H9 (cell line): ENCODE data around the gene LZTFL1. TPM values are rescaled to one million over a fixed set of nuclear protein-coding genes. Genes with fewer than 3 reads are reported as not detected.

Experiments
- DNase-seq: peaks from one replicate; pipeline ENCODE4 v3.0.0-alpha.2; 2017
- H2AFZ ChIP-seq: one replicate; pipeline ENCODE4 v1.6.1; 2013; ENCODE audit warnings: mild to moderate bottlenecking, low read length, control low read depth, moderate library complexity
- H2AK5ac ChIP-seq: 2 replicates; pipeline ENCODE4 v1.6.1; 2013; ENCODE audit warnings: low read length, control low read depth, mixed read lengths; ENCODE audit not compliant: insufficient read length
- H2BK120ac ChIP-seq: one replicate; pipeline ENCODE4 v1.6.1; 2013; ENCODE audit warnings: low read depth, mild to moderate bottlenecking, low read length, control low read depth, inconsistent platforms; ENCODE audit not compliant: poor library complexity, severe bottlenecking
- H2BK12ac ChIP-seq: 2 replicates; pipeline ENCODE4 v1.6.1; 2013; ENCODE audit warnings: low read length, control low read depth, mixed read lengths, low read depth; ENCODE audit not compliant: insufficient read length
- H2BK15ac ChIP-seq: 2 replicates; pipeline ENCODE4 v1.6.1; 2013; ENCODE audit warnings: low read depth, low read length, control low read depth
- H2BK20ac ChIP-seq: one replicate; pipeline ENCODE4 v1.6.1; 2013; ENCODE audit warnings: low read depth, mild to moderate bottlenecking, low read length, control low read depth, inconsistent platforms; ENCODE audit not compliant: poor library complexity, severe bottlenecking
- H2BK5ac ChIP-seq: 2 replicates; pipeline ENCODE4 v1.6.1; 2013; ENCODE audit warnings: low read length, control low read depth, mixed read lengths; ENCODE audit not compliant: insufficient read length
- H3K14ac ChIP-seq: 2 replicates; pipeline ENCODE4 v1.6.1; 2013; ENCODE audit warnings: low read length, control low read depth; ENCODE audit not compliant: insufficient read depth
- H3K18ac ChIP-seq: 2 replicates; pipeline ENCODE4 v1.6.1; 2013; ENCODE audit warnings: low read depth, mild to moderate bottlenecking, mixed read lengths, low read length, control low read depth; ENCODE audit not compliant: insufficient read length
- H3K23ac ChIP-seq: 2 replicates; pipeline ENCODE4 v1.6.1; 2013; ENCODE audit warnings: low read length, control low read depth, mixed read lengths, low read depth; ENCODE audit not compliant: insufficient read length
- H3K23me2 ChIP-seq: 2 replicates; pipeline ENCODE4 v1.6.1; 2013; ENCODE audit warnings: low read depth, mild to moderate bottlenecking, mixed read lengths, low read length, control low read depth; ENCODE audit not compliant: insufficient read length, poor library complexity, severe bottlenecking
- H3K27ac ChIP-seq: 2 replicates; pipeline ENCODE4 v1.5.1; 2013; ENCODE audit warnings: low read length, control low read depth, mixed read lengths, low read depth; ENCODE audit not compliant: insufficient read length
- H3K27me3 ChIP-seq: 2 replicates; pipeline ENCODE4 v1.6.1; 2013; ENCODE audit warnings: low read length, control low read depth, inconsistent platforms; ENCODE audit not compliant: insufficient read depth
- H3K4ac ChIP-seq: 2 replicates; pipeline ENCODE4 v1.6.1; 2013; ENCODE audit warnings: low read depth, mild to moderate bottlenecking, control low read depth, inconsistent platforms, low read length, moderate library complexity
- H3K4me1 ChIP-seq: 2 replicates; pipeline ENCODE4 v1.6.1; 2013; ENCODE audit warnings: low read length, control low read depth, inconsistent platforms; ENCODE audit not compliant: insufficient read depth
- H3K4me2 ChIP-seq: 2 replicates; pipeline ENCODE4 v1.6.1; 2013; ENCODE audit warnings: low read length, control low read depth, mixed read lengths; ENCODE audit not compliant: insufficient read length, insufficient read depth
- H3K56ac ChIP-seq: 2 replicates; pipeline ENCODE4 v1.6.1; 2013; ENCODE audit warnings: low read depth, mild to moderate bottlenecking, mixed read lengths, low read length, control low read depth; ENCODE audit not compliant: insufficient read length
- H3K79me1 ChIP-seq: 2 replicates; pipeline ENCODE4 v1.6.1; 2013; ENCODE audit warnings: low read depth, mild to moderate bottlenecking, moderate library complexity, low read length, control low read depth, inconsistent platforms; ENCODE audit not compliant: insufficient read depth, poor library complexity, severe bottlenecking
- H3K79me2 ChIP-seq: 2 replicates; pipeline ENCODE4 v1.6.1; 2013; ENCODE audit warnings: low read length, control low read depth, inconsistent platforms; ENCODE audit not compliant: insufficient read depth
- H3K9ac ChIP-seq: 2 replicates; pipeline ENCODE4 v1.6.1; 2013; ENCODE audit warnings: low read length, control low read depth, mixed read lengths; ENCODE audit not compliant: insufficient read length; ENCODE audit errors: extremely low read depth
- H3K9me3 ChIP-seq: one replicate; pipeline ENCODE4 v1.6.1; 2013; ENCODE audit warnings: low read depth, low read length, inconsistent platforms; ENCODE audit not compliant: control insufficient read depth
- H3T11ph ChIP-seq: one replicate; pipeline ENCODE4 v1.6.1; 2013; ENCODE audit warnings: mild to moderate bottlenecking, low read length, control low read depth, inconsistent platforms
- H4K20me1 ChIP-seq: one replicate; pipeline ENCODE4 v1.6.1; 2013; ENCODE audit not compliant: control insufficient read depth, insufficient read length, insufficient read depth
- H4K5ac ChIP-seq: 2 replicates; pipeline ENCODE4 v1.6.1; 2013; ENCODE audit warnings: low read depth, mild to moderate bottlenecking, mixed read lengths, low read length, control low read depth; ENCODE audit not compliant: insufficient read length
- H4K8ac ChIP-seq: replicated peaks from 2 replicates; pipeline ENCODE4 v1.6.1; 2013; ENCODE audit warnings: low read length, control low read depth, mixed read lengths, low read depth; ENCODE audit not compliant: insufficient read length
- H4K91ac ChIP-seq: 2 replicates; pipeline ENCODE4 v1.6.1; 2013; ENCODE audit warnings: low read depth, mild to moderate bottlenecking, moderate library complexity, mixed read lengths, low read length, control low read depth; ENCODE audit not compliant: insufficient read length
- H3K27ac Mint-ChIP-seq, 3 experiments: 2 replicates in 2 of 3; 3 replicates in 1 of 3; pipeline ENCODE4 v1.8.0; 2020 to 2021; ENCODE audit warnings: mixed read lengths in 3 of 3, mild to moderate bottlenecking in 1 of 3, moderate library complexity in 1 of 3
- H3K27me3 Mint-ChIP-seq: 2 replicates; pipeline ENCODE4 v1.8.0; 2021; ENCODE audit warnings: low read depth, mild to moderate bottlenecking, moderate library complexity, mixed read lengths
- H3K36me3 Mint-ChIP-seq, 3 experiments: 2 replicates in 2 of 3; 3 replicates in 1 of 3; pipeline ENCODE4 v1.8.0; 2020 to 2021; ENCODE audit warnings: low read depth in 3 of 3, mixed read lengths in 3 of 3; ENCODE audit not compliant: insufficient read depth in 1 of 3
- H3K4me1 Mint-ChIP-seq, 2 experiments: 2 replicates each; pipeline ENCODE4 v1.8.0; 2020; ENCODE audit warnings: mixed read lengths in 2 of 2
- H3K4me3 Mint-ChIP-seq, 2 experiments: 2 replicates in 1 of 2; 3 replicates in 1 of 2; pipeline ENCODE4 v1.8.0; 2020 to 2021; ENCODE audit warnings: mild to moderate bottlenecking in 2 of 2, mixed read lengths in 2 of 2, moderate library complexity in 1 of 2
- H3K9me3 Mint-ChIP-seq, 2 experiments: 2 replicates in 1 of 2; 3 replicates in 1 of 2; pipeline ENCODE4 v1.8.0; 2020; ENCODE audit warnings: mild to moderate bottlenecking in 2 of 2, mixed read lengths in 2 of 2, moderate library complexity in 1 of 2
- WGBS: extraction: QIAGEN DNeasy Blood & Tissue Kit; methylation state at CpG from one replicate; pipeline ENCODE4 v1.1.7; 2013; ENCODE audit warnings: missing lambda C conversion rate, low lambda C conversion rate, mixed read lengths; ENCODE audit not compliant: insufficient read length; ENCODE audit errors: extremely low coverage; 5-methylcytosine and 5-hydroxymethylcytosine counted together
- total RNA-seq: library from RNA; stranded (reverse); gene quantifications from 2 replicates; pipeline ENCODE4 v1.2.1, GENCODE V29; 2021
- TF ChIP-seq, protein P1 (sequence below): fragments of 200-600 bp; sonication (generic); conservative IDR thresholded peaks from 3 replicates; pipeline ENCODE4 v1.8.0; 2021; ENCODE audit warnings: antibody characterized with exemption, mild to moderate bottlenecking

Gene LZTFL1
- total RNA-seq, 1 experiment from 2014 or later = 12.2 TPM

GRCh38 chr3:45852828-45853227 lies 10.9 kb upstream of the LZTFL1 start:
- Histone ChIP-seq H3K56ac (no peak overlapping the region), H3K27ac (no peak overlapping the region), H3K27me3 (no peaks in the 10 kb centered on the region; the same call in 1 of the 2 replicates), H2BK20ac (no peak overlapping the region), H3K9ac (no peak overlapping the region), H4K8ac (no peak overlapping the region), H4K20me1 (no peaks in the 10 kb centered on the region), H4K91ac (no peak overlapping the region), H3K79me2 (no peaks in the 10 kb centered on the region; the same call in 1 of the 2 replicates), H3K9me3 (no peaks in the 10 kb centered on the region), H3K4me1 (no peaks in the 10 kb centered on the region), H2BK15ac (no peak overlapping the region), H3K4ac (no peak overlapping the region), H2BK5ac (no peak overlapping the region), H3K14ac (no peak overlapping the region), H4K5ac (no peak overlapping the region), H2AFZ (no peak overlapping the region), H3K23ac (no peak overlapping the region), H3K79me1 (no peaks in the 10 kb centered on the region), H3T11ph (no peak overlapping the region), H3K23me2 (no peaks in the 10 kb centered on the region), H2BK12ac (no peak overlapping the region), H2BK120ac (no peak overlapping the region), H3K4me2 (no peak overlapping the region), H2AK5ac (no peak overlapping the region), H3K18ac (no peak overlapping the region)
- no CpG with 5 or more reads among the region's 2 CpGs for WGBS
- DNase-seq = no peak
- H3K36me3 Mint-ChIP-seq = no peaks in the 10 kb centered on the region
- peaks cover 2 to 6% of the 10 kb centered on the region in 2 experiments; a peak in 2 of 5 replicates for H3K9me3 Mint-ChIP-seq
- TF ChIP-seq, protein P1, sequence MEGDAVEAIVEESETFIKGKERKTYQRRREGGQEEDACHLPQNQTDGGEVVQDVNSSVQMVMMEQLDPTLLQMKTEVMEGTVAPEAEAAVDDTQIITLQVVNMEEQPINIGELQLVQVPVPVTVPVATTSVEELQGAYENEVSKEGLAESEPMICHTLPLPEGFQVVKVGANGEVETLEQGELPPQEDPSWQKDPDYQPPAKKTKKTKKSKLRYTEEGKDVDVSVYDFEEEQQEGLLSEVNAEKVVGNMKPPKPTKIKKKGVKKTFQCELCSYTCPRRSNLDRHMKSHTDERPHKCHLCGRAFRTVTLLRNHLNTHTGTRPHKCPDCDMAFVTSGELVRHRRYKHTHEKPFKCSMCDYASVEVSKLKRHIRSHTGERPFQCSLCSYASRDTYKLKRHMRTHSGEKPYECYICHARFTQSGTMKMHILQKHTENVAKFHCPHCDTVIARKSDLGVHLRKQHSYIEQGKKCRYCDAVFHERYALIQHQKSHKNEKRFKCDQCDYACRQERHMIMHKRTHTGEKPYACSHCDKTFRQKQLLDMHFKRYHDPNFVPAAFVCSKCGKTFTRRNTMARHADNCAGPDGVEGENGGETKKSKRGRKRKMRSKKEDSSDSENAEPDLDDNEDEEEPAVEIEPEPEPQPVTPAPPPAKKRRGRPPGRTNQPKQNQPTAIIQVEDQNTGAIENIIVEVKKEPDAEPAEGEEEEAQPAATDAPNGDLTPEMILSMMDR = no peak
- no peak overlapping the region for H3K4me3 Mint-ChIP-seq
- H3K4me1 Mint-ChIP-seq = no peaks in the 10 kb centered on the region
- H3K27ac Mint-ChIP-seq = no peak overlapping the region
- peaks cover 88% of the 10 kb centered on the region for H3K27me3 Mint-ChIP-seq
